ENCODE data around the gene NKX6-2. TPM values are rescaled to one million over a fixed set of nuclear protein-coding genes. Genes with fewer than 3 reads are reported as not detected.
"Not testable (repeated sequence)": the region's sequence is repeated elsewhere in the genome, so short reads cannot be mapped to it uniquely, and the experiment has no call there.

NKX6-2 gene
- total RNA-seq, 1 donor from 2014 or later = not detected

- no peak for DNase-seq (ENCODE audit: low read depth, low spot score)
These were observed 29.4 kb downstream of the NKX6-2 start for GRCh38 chr10:132756591-132756990.

DNA sequence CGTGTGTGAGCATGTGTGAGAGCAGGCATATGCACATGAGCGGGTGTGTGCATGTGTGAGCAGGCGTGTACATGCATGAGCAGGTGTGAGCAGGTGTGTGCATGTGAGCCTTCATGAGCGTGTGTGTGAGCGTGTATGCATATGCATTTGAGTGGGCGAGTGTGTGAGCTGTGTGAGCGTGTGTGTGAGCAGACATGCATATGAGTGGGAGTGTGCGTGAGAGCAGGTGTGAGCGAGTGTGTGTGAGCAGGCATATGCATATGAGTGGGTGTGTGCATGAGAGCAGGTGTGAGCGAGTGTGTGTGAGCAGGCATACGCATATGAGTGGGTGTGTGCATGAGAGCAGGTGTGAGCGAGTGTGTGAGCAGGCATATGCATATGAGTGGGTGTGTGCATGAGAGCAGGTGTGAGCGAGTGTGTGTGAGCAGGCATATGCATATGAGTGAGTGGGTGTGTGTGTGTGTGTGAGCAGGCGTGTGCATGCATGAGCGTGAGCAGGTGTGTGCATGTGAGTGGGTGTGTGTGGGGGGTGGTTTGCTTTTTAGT lies 30.7 kb downstream of the NKX6-2 start:
- DNase-seq (ENCODE audit: low read depth, low spot score) = no peak

DNA sequence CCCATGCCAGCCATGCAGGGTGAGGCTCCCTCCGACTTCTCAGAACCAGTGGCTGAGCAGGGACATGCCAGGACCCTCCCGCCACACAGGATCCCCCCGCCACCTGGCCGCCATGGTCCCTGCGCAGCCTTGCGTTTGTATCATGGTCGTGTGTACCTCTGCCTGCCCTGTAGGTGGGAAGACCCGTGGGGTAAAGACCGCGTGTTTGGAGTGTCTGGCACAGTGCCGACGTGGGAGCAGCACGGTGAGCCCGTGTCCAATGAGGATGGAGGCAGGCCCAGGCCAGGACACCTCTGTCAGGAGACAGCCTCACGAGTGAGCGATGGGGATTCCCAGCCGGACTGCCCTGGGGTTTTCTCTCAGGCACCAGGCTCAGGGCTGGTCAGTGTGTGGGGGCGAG lies 31.9 kb downstream of the NKX6-2 start:
- no peak for DNase-seq (ENCODE audit: low read depth, low spot score)

DNA sequence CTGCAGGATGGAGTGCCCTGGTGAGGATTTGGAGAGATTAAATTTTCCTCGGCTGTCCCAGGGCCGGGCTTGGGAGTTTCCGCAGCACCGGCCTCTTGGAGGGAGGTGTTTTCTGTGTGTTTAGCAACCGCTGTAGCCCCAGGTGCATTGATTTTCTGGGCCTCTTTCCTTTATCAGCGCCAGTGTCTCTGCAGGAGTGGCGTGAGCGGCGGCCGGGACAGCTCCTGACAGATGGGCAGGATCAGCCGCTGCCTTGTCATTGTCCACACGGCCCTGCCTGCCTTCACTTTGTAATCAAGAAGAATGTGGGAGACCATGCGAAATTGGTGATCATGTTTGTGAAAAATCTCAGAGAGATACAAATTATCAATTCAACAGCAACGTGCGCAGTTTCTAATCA lies 32.4 kb downstream of the NKX6-2 start:
- DNase-seq (ENCODE audit: low read depth, low spot score) = no peak

GRCh38 chr10:132752961-132753360 lies 33.0 kb downstream of the NKX6-2 start:
- DNase-seq (ENCODE audit: low read depth, low spot score) = no peak

- no peak for DNase-seq (ENCODE audit: low read depth, low spot score)
These were observed 33.6 kb downstream of the NKX6-2 start for GRCh38 chr10:132752378-132752777.

- DNase-seq (ENCODE audit: low read depth, low spot score) = no peak
These were observed 35.0 kb downstream of the NKX6-2 start for GRCh38 chr10:132750936-132751335.

- DNase-seq (ENCODE audit: low read depth, low spot score) = no peak
These were observed 36.6 kb downstream of the NKX6-2 start for GRCh38 chr10:132749371-132749795.

GRCh38 chr10:132748545-132749370 lies 37.2 kb downstream of the NKX6-2 start:
- no peak for DNase-seq (ENCODE audit: low read depth, low spot score)

DNA sequence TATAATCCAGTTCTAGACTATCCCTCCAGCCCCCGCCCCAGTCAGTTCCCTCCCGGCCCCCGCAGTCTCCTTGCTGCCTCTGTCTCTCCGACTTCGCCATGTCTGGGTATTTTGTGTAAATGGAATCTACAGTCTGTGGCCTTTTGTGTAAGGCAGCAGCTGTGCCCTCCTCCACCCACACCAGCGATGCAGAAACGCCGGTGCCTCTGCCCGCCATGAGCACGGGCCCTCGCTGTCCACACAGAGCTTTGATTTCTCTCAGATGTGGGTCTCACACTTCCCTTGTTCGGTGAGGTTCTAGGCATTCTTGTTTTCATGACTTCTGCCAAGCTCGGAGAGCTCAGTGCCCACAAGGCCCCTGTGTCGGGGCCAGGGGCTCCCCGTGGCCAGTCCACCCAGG lies 37.8 kb downstream of the NKX6-2 start:
- DNase-seq (ENCODE audit: low read depth, low spot score) = no peak

DNA sequence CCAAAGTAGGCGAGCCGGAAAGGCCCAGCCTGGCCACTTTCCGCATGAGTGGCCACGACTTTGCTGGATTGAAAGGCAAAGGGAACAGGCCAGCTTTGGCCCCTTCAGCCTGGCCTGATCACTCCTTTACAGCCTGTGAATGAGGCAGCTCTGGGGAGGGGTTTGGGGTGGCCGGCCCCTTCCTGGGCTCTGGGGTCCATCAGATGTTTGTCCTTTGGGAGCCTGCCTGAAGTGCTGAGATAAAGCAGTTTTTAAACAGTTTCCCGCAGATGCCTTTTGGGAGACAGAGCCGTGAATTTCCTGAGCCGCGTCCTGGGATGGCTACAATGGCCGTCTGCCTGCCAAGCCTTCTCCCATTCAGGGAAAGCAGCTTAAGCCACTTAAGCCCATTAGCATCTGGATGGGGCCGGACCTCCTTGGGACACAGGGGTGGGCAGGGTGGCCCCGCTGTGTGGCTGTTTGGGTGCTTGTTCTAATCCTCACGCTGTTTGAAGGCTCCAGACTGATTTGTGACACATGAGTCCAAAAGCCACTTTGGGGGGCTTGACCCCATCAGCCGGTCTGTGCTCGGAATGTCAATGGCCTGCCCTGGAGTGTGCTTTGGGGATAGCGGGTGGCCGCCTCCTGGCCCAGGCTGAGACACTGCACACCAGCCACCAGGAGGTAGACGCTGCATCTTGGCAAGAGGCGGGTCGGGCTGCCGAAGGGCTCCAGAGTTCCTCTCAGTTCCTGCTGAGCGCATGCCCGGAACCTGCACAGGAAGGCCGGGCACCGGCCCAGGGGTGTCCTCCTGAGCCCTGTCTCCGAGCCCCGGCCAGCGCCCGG lies 38.9 kb downstream of the NKX6-2 start:
- DNase-seq (ENCODE audit: low read depth, low spot score) = no peak

DNA sequence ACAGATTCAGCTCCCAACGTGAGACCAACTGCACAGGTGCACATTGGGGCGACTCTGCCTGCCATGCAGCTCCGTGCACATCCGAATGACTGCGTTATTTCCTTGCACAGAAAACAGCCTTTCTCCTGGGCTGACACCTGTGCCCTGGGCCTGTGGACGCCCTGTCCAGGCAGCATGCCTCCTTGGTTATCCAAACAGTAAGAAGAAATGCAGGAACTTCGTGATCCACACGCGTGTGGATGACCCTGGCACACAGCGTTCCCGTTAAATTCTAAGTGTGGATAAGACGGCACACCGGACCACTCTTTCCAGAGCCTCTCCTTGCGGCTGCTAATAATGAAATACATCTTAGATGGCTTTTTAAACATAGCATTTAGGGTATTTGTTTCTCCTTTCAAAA lies 39.6 kb downstream of the NKX6-2 start:
- no peak for DNase-seq (ENCODE audit: low read depth, low spot score)

- DNase-seq (ENCODE audit: low read depth, low spot score) = no peak
These were observed 40.0 kb downstream of the NKX6-2 start for GRCh38 chr10:132745971-132746370.

GRCh38 chr10:132745511-132745910 lies 40.4 kb downstream of the NKX6-2 start:
- DNase-seq (ENCODE audit: low read depth, low spot score) = no peak

DNA sequence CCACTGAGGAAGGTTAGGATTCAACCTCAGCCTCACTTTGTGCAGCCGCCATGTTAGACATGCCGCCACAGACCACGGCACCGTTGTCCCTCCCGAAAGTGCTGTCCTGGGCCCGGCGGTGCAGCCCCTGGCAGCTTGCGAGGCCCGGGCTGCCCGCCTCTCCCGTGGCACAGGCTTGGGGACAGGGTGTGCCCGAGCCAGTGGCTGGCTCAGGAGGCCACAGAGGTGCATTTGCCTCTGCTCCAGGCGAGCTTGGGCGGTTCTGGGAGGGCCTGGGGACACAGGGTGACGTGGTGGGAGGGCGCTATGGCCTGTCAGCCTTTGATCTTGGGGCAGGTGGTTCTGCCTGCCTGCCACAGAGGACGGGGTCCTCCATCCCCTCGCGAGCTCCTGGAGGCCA lies 41.1 kb downstream of the NKX6-2 start:
- no peak for DNase-seq (ENCODE audit: low read depth, low spot score)

GRCh38 chr10:132743925-132744490 lies 41.9 kb downstream of the NKX6-2 start:
- DNase-seq (ENCODE audit: low read depth, low spot score) = no peak

GRCh38 chr10:132743196-132743924 lies 42.6 kb downstream of the NKX6-2 start:
- DNase-seq (ENCODE audit: low read depth, low spot score) = not testable (repeated sequence)

DNA sequence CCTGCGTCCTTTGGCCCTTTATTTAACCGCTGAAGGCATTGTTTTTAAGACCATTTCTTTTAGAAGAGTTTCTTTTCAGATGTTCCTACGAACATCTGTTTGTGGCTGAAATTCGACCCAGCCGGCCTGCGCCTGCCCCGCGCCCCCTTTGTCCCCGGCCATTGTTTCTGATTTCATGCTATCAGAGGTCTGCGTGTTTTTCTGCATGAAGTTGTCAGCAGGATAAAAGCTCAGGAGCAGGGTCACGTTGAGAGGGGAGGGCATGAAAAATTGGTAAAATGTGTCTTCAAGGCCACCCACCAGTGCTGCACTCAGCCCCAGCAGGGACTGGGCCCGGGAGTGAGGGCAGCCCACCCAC lies 43.1 kb downstream of the NKX6-2 start:
- DNase-seq (ENCODE audit: low read depth, low spot score) = no peak

DNA sequence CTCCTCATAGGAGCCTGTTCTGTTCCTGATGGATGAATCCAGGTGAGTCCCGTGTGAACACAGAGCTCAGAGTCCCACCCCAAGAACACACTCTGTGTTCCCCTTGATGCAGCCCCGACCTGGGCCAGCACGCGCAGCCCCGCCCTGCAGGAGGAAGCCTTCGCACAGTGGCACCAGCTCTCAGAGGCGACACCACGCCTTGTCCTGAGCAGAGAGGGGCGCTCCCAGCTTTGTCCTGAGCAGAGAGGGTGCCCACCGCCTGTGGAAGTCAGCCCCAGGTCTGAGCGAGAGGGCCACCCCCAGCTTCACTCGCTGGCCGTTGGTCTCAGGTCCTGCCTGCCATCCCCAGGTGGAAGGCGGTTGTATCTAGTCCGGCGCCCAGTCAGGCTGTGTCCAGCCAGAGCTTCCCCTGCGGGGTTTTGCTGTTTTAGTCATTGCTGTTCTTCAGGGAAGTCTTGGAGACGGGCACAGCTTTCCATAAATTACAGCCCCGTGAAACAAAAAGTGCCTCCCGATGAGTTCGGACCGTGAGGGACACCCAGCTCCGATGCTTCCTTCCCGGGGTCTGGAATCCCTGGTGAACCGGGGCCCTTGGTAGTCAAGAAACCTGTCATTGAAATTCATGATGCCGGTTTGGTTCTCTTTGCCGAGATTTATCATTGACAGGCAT lies 43.6 kb downstream of the NKX6-2 start:
- no peak for DNase-seq (ENCODE audit: low read depth, low spot score)

DNA sequence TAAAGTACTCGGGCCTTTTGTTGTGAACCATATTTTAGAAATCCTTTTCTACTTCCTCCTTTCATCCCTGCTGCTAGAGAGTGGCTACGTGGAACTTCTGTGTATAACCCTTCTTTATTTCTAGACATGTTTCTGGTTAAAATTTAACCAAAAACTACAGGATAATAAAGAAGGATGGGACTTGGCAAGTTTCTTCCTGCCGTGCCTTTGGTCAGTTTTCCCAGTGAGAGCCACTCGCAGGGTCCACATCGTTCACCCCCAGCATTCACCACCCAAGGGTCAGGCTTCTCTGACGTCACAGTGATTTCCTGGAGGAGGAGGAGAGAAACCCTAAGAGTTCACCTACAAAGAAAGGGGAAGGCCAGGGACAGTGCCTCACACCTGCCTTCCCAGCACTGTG lies 45.4 kb downstream of the NKX6-2 start:
- DNase-seq (ENCODE audit: low read depth, low spot score) = no peak

DNA sequence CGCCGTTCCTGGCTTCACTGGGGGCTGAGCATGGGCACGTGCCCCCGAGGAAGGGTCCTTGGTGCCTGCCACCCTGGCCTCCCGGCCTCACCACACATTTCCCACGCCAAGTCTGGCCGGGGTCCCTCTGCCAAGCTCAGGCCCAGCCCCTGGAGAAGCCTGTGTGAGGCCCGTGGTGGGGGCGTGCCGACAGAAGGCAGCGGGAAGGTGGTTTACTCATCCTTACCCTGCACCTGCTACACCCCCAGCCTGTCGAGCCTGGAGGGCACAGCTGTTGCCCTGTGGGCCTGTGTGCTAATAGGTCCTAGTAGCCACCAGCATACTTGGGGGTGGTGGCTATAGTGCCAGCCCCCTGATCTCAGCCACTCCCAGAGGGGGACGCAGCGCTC lies 46.7 kb downstream of the NKX6-2 start:
- no peak for DNase-seq (ENCODE audit: low read depth, low spot score)
